Hepatocyte (in vitro differentiated cells): ENCODE measurements around the gene TRMT61A. TPM values are rescaled to one million over a fixed set of nuclear protein-coding genes. Genes with fewer than 3 reads are reported as not detected.

Experiments used
- DNase-seq: peaks from one replicate; pipeline ENCODE4 v3.0.0-alpha.2; 2016; ENCODE audit warnings: low spot score
- H2AFZ ChIP-seq: fragments of 200-600 bp; sonication (generic); 2 replicates; pipeline ENCODE4 v1.6.0; 2016; ENCODE audit warnings: antibody characterized with exemption, mild to moderate bottlenecking
- H3K27ac ChIP-seq: fragments of 200-600 bp; sonication (generic); 2 replicates; pipeline ENCODE4 v1.5.1; 2016; ENCODE audit warnings: mild to moderate bottlenecking
- H3K27me3 ChIP-seq: fragments of 200-600 bp; sonication (generic); 2 replicates; pipeline ENCODE4 v1.6.1; 2016
- H3K36me3 ChIP-seq: fragments of 200-600 bp; sonication (generic); replicated peaks from 2 replicates; pipeline ENCODE4 v1.5.1; 2016; ENCODE audit warnings: low read depth; ENCODE audit not compliant: insufficient read depth
- H3K4me1 ChIP-seq: fragments of 200-600 bp; sonication (generic); 2 replicates; pipeline ENCODE4 v1.5.1; 2016; ENCODE audit warnings: mild to moderate bottlenecking, moderate library complexity; ENCODE audit not compliant: insufficient read depth
- H3K4me2 ChIP-seq: fragments of 200-600 bp; sonication (generic); 2 replicates; pipeline ENCODE4 v1.6.0; 2016
- H3K4me3 ChIP-seq: fragments of 200-600 bp; sonication (generic); 2 replicates; pipeline ENCODE4 v1.5.1; 2016; ENCODE audit warnings: mild to moderate bottlenecking
- H3K79me2 ChIP-seq: fragments of 200-600 bp; sonication (generic); 2 replicates; pipeline ENCODE4 v1.6.0; 2017; ENCODE audit warnings: mild to moderate bottlenecking
- H3K9me2 ChIP-seq: fragments of 200-600 bp; sonication (generic); replicated peaks from 2 replicates; pipeline ENCODE4 v1.6.0; 2017; ENCODE audit warnings: mild to moderate bottlenecking; ENCODE audit not compliant: insufficient read depth
- H3K9me3 ChIP-seq: fragments of 200-600 bp; sonication (generic); 2 replicates; pipeline ENCODE4 v1.5.1; 2016; ENCODE audit warnings: low read depth, mild to moderate bottlenecking
- H4K20me1 ChIP-seq: fragments of 200-600 bp; sonication (generic); 2 replicates; pipeline ENCODE4 v1.6.0; 2016; ENCODE audit warnings: mild to moderate bottlenecking; ENCODE audit not compliant: insufficient read depth, poor library complexity, severe bottlenecking
- CTCF ChIP-seq: fragments of 200-600 bp; sonication (generic); IDR thresholded peaks from 2 replicates; pipeline ENCODE4 v1.5.1; 2016; ENCODE audit warnings: antibody characterized with exemption, mild to moderate bottlenecking; ENCODE audit not compliant: poor library complexity
- EZH2 ChIP-seq: fragments of 200-600 bp; sonication (generic); IDR thresholded peaks from 2 replicates; pipeline ENCODE4 v1.6.1; 2016; ENCODE audit warnings: antibody characterized with exemption, mild to moderate bottlenecking, borderline replicate concordance
- EZH2phosphoT487 ChIP-seq: fragments of 200-600 bp; sonication (generic); IDR thresholded peaks from one replicate; pipeline ENCODE4 v1.6.1; 2018; ENCODE audit warnings: antibody characterized with exemption, mild to moderate bottlenecking, low read depth, moderate library complexity; ENCODE audit not compliant: unreplicated experiment, severe bottlenecking
- WGBS: methylation state at CpG from one replicate; pipeline ENCODE4 v1.1.6; 2016; ENCODE audit warnings: low lambda C conversion rate; ENCODE audit errors: missing lambda C conversion rate; 5-methylcytosine and 5-hydroxymethylcytosine counted together
- polyA plus RNA-seq: library from polyadenylated mRNA; unstranded; fragments of >200 nt; fragmentation: Nextera tagmentation; extraction: Ambion mirVana; gene quantifications from 2 replicates; pipeline ENCODE4 v1.2.1, GENCODE V29; 2016
- total RNA-seq: library from RNA; depleted of rRNA; stranded (reverse); fragments of >200 nt; gene quantifications from 2 replicates; pipeline ENCODE4 v1.2.3, GENCODE V29; 2014

The TRMT61A gene
- total and polyA plus RNA-seq, 2 experiments from 2014 or later, result 8.9 to 13.2 TPM

- no peaks in the 10 kb centered on the region for H4K20me1 ChIP-seq
- no peaks in the 10 kb centered on the region for H3K4me1 ChIP-seq
- H3K9me3 ChIP-seq, result no peaks in the 10 kb centered on the region
- no peak overlapping the region for H3K4me3 ChIP-seq
- H3K27me3 ChIP-seq, result no peaks in the 10 kb centered on the region
- no peak overlapping the region for H3K4me2 ChIP-seq
- WGBS, result 91% methylated on average over 11 of the region's 11 CpGs
- H3K79me2 ChIP-seq, result peaks cover 5% of the 10 kb centered on the region
- H2AFZ ChIP-seq, result no peak overlapping the region
- peaks cover 6% of the 10 kb centered on the region for H3K36me3 ChIP-seq
- TF ChIP-seq EZH2 (no peak), CTCF (no peak), EZH2phosphoT487 (no peak)
- no peak overlapping the region for H3K27ac ChIP-seq
- no peak for DNase-seq
- no peaks in the 10 kb centered on the region for H3K9me2 ChIP-seq
These were observed 27.7 kb upstream of the TRMT61A start for GRCh38 chr14:103501041-103501870.

- TF ChIP-seq EZH2 (no peak), CTCF (no peak), EZH2phosphoT487 (no peak)
- Histone ChIP-seq H3K79me2 (peaks cover 3% of the 10 kb centered on the region), H4K20me1 (no peaks in the 10 kb centered on the region), H2AFZ (no peak overlapping the region), H3K9me2 (no peaks in the 10 kb centered on the region), H3K4me1 (no peaks in the 10 kb centered on the region), H3K9me3 (no peaks in the 10 kb centered on the region), H3K27ac (no peak overlapping the region), H3K36me3 (peaks cover 6% of the 10 kb centered on the region), H3K4me3 (no peak overlapping the region), H3K27me3 (no peaks in the 10 kb centered on the region), H3K4me2 (no peak overlapping the region)
- no peak for DNase-seq
- WGBS, result 96% methylated on average over 9 of the region's 9 CpGs
These were observed 26.9 kb upstream of the TRMT61A start for GRCh38 chr14:103501921-103502669.

GRCh38 chr14:103502877-103503276, 26.1 kb upstream of the TRMT61A start:
- H3K4me3 ChIP-seq, result no peak overlapping the region
- H4K20me1 ChIP-seq, result no peaks in the 10 kb centered on the region
- TF ChIP-seq CTCF, result no peak
- no peak for TF ChIP-seq EZH2phosphoT487
- TF ChIP-seq EZH2, result no peak
- H3K4me1 ChIP-seq, result no peaks in the 10 kb centered on the region
- peaks cover 2% of the 10 kb centered on the region for H3K79me2 ChIP-seq
- DNase-seq, result no peak
- H3K9me3 ChIP-seq, result no peaks in the 10 kb centered on the region
- H3K9me2 ChIP-seq, result no peaks in the 10 kb centered on the region
- H3K27ac ChIP-seq, result no peak overlapping the region
- no peaks in the 10 kb centered on the region for H3K27me3 ChIP-seq
- no peak overlapping the region for H2AFZ ChIP-seq
- H3K4me2 ChIP-seq, result no peak overlapping the region
- WGBS, result over 99% methylated on average over 18 of the region's 18 CpGs
- H3K36me3 ChIP-seq, result peaks cover 6% of the 10 kb centered on the region
